ENCODE results near the gene RHOT1.

DNA sequence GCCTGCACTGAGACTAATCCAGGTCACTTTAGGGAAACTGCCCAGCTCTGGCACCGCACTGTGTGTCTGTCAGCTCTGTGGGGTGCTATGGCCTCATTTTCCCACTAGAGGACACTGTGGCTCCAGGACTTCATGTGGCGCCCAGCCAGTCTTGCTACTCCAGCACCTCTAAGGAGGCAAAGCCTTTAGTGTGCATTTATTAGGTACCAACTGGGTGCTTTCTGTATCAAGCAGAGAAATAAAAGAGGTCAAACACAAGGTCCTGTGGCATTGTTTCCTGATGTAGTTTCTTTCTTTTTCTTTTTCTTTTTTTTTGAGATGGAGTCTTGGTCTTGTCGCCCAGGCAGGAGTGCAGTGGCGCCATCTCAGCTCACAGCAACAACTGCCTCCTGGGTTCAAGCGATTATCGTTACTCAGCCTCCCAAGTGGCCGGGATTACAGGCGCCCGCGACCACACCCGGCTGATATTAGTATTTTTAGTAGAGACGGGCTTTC lies 110.9 kb downstream of the RHOT1 start:
- TF ChIP-seq, protein P1, sequence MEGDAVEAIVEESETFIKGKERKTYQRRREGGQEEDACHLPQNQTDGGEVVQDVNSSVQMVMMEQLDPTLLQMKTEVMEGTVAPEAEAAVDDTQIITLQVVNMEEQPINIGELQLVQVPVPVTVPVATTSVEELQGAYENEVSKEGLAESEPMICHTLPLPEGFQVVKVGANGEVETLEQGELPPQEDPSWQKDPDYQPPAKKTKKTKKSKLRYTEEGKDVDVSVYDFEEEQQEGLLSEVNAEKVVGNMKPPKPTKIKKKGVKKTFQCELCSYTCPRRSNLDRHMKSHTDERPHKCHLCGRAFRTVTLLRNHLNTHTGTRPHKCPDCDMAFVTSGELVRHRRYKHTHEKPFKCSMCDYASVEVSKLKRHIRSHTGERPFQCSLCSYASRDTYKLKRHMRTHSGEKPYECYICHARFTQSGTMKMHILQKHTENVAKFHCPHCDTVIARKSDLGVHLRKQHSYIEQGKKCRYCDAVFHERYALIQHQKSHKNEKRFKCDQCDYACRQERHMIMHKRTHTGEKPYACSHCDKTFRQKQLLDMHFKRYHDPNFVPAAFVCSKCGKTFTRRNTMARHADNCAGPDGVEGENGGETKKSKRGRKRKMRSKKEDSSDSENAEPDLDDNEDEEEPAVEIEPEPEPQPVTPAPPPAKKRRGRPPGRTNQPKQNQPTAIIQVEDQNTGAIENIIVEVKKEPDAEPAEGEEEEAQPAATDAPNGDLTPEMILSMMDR (IDR thresholded peaks at IDR 0.05 in 8 of 11, conservative IDR thresholded peaks at IDR 0.05 in 3 of 11) = peak; percentile 73 to 90 (median 88)
- TF ChIP-seq POLR2A (IDR thresholded peaks at IDR 0.05) (no peak), POLR2AphosphoS5 (IDR thresholded peaks at IDR 0.05) (peak in 1 of 3 donors; percentile 50)
